ENCODE results near the gene CPA2. TPM values are rescaled to one million over a fixed set of nuclear protein-coding genes. Genes with fewer than 3 reads are reported as not detected.

CPA2 gene
- total RNA-seq, 1 experiment from 2014 or later = not detected

GRCh38 chr7:130266961-130267321 lies 278 bp downstream of the CPA2 start:
- Mint-ChIP-seq H3K4me3 (ENCODE audit: unreplicated experiment) (no peak overlapping the region), H3K9me3 (ENCODE audit: unreplicated experiment) (no peaks in the 10 kb centered on the region), H3K27ac (ENCODE audit: low read depth, unreplicated experiment) (no peak overlapping the region), H3K4me1 (ENCODE audit: insufficient read depth, unreplicated experiment) (no peaks in the 10 kb centered on the region), H3K27me3 (ENCODE audit: insufficient read depth, unreplicated experiment) (no peaks in the 10 kb centered on the region), H3K36me3 (ENCODE audit: insufficient read depth, unreplicated experiment) (no peaks in the 10 kb centered on the region)
- POLR2A ChIA-PET = interaction anchor here (0.7 kb wide), 1 partner anchor 16 kb away, joined by 3 read pairs; no protein-coding TSS in a partner anchor
- no TSS peak for BruUV-seq (replicated peaks)
- DNase-seq (ENCODE audit: unreplicated experiment) = no peak
- intact Hi-C loops (cut with micrococcal nuclease) = no loop called here
- no peak for TF ChIP-seq CTCF (IDR thresholded peaks at IDR 0.05; ENCODE audit: unreplicated experiment)
- CTCF ChIA-PET = no interaction called here

DNA sequence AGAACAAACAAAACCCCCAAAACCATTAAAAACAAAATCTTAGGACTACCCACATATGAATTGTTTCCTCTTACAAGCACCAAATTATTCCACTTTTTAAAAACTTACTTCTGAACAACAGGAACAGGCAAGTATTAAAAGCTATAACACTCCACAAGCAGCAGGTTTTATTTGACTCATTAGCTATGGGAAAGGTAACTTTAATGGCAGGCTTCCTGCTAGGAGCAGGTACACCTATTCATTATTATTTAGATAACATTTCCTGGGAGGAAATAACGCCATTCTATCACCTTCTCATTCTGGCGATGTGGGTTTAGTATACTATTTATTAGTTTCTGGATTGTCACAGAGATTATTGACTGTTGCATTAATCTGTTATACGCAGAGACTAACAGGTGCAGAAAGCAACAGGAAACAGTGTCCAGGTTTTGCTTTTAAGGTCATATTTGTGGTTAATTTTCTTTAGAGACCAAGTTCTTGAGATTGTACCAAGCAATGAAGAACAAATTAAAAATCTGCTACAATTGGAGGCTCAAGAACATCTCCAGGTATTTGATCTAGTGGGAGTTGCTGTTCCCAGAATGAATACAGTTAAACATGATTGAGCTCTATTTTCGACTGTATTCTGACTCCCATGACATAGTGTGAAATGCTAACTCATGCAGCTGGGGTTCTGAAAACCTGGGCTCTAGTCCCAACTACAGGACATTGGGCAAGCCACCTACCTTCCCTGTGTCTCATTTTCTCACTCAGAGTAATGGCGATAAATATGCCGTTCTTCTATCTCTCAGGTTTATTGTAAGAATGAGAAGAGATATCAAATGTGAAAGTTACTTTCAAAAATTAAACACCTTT lies 2.0 kb downstream of the CPA2 start:
- CTCF ChIA-PET = interaction anchor here (0.6 kb wide), 1 partner anchor 22 kb away, joined by 3 read pairs; no protein-coding TSS in a partner anchor
- no peak overlapping the region for H3K27ac Mint-ChIP-seq (ENCODE audit: low read depth, unreplicated experiment)
- no TSS peak for BruUV-seq (replicated peaks)
- no peak for DNase-seq (ENCODE audit: unreplicated experiment)
- H3K36me3 Mint-ChIP-seq (ENCODE audit: insufficient read depth, unreplicated experiment) = no peaks in the 10 kb centered on the region
- intact Hi-C loops (cut with micrococcal nuclease) = no loop called here
- H3K27me3 Mint-ChIP-seq (ENCODE audit: insufficient read depth, unreplicated experiment) = no peaks in the 10 kb centered on the region
- POLR2A ChIA-PET = interaction anchor here (0.6 to 1.0 kb wide), 3 partner anchors 10 to 1161 kb away, joined by 3 read pairs; no protein-coding TSS in a partner anchor
- no peak for TF ChIP-seq CTCF (IDR thresholded peaks at IDR 0.05; ENCODE audit: unreplicated experiment)
- H3K4me1 Mint-ChIP-seq (ENCODE audit: insufficient read depth, unreplicated experiment) = no peaks in the 10 kb centered on the region
- no peak overlapping the region for H3K4me3 Mint-ChIP-seq (ENCODE audit: unreplicated experiment)
- no peaks in the 10 kb centered on the region for H3K9me3 Mint-ChIP-seq (ENCODE audit: unreplicated experiment)

DNA sequence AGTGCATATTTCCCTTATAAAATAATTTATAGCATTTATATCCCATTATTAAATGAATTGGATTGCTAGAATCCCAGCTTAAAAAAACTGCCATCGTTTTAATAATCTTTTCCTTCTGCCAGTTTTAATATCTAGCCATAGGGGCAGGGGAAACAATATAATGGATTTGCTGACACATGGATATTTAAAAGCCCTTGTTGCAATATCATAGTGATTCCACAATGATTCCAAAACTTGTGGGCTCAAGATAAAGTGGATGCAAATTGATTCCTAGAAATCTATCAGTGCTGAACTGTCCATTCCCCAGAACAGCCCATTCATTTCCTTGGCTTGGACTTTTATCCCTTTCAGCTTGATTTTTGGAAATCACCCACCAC lies 2.6 kb downstream of the CPA2 start:
- H3K27me3 Mint-ChIP-seq (ENCODE audit: insufficient read depth, unreplicated experiment) = no peaks in the 10 kb centered on the region
- CTCF ChIA-PET = interaction anchor here (0.6 kb wide), 1 partner anchor 21 kb away, joined by 3 read pairs; no protein-coding TSS in a partner anchor
- no peak for TF ChIP-seq CTCF (IDR thresholded peaks at IDR 0.05; ENCODE audit: unreplicated experiment)

GRCh38 chr7:130270947-130271800 lies 4.5 kb downstream of the CPA2 start:
- no TSS peak for BruUV-seq (replicated peaks)
- TF ChIP-seq CTCF (IDR thresholded peaks at IDR 0.05; ENCODE audit: unreplicated experiment) = no peak
- Mint-ChIP-seq H3K4me3 (ENCODE audit: unreplicated experiment) (no peak overlapping the region), H3K36me3 (ENCODE audit: insufficient read depth, unreplicated experiment) (no peaks in the 10 kb centered on the region), H3K27ac (ENCODE audit: low read depth, unreplicated experiment) (no peak overlapping the region), H3K4me1 (ENCODE audit: insufficient read depth, unreplicated experiment) (peaks cover 12% of the 10 kb centered on the region), H3K27me3 (ENCODE audit: insufficient read depth, unreplicated experiment) (no peaks in the 10 kb centered on the region), H3K9me3 (ENCODE audit: unreplicated experiment) (no peaks in the 10 kb centered on the region)
- no peak for DNase-seq (ENCODE audit: unreplicated experiment)
- POLR2A ChIA-PET = interaction anchor here (0.7 to 3.6 kb wide), 3 partner anchors 22 to 223 kb away, joined by 3 to 17 read pairs (median 5); partner anchors contain the start of genes CPA4 and TMEM209
- CTCF ChIA-PET = no interaction called here
- intact Hi-C loops (cut with micrococcal nuclease) = no loop called here

More for the DNA sequence above, 2.6 kb downstream of the CPA2 start:
- no peak for DNase-seq (ENCODE audit: unreplicated experiment)
- Mint-ChIP-seq H3K9me3 (ENCODE audit: unreplicated experiment) (no peaks in the 10 kb centered on the region), H3K4me3 (ENCODE audit: unreplicated experiment) (no peak overlapping the region), H3K36me3 (ENCODE audit: insufficient read depth, unreplicated experiment) (no peaks in the 10 kb centered on the region), H3K27ac (ENCODE audit: low read depth, unreplicated experiment) (no peak overlapping the region), H3K4me1 (ENCODE audit: insufficient read depth, unreplicated experiment) (no peaks in the 10 kb centered on the region)
- POLR2A ChIA-PET = interaction anchor here (0.8 kb wide), 1 partner anchor 1160 kb away, joined by 3 read pairs; no protein-coding TSS in a partner anchor
- BruUV-seq (replicated peaks) = no TSS peak
- intact Hi-C loops (cut with micrococcal nuclease) = no loop called here

All from MCF 10A (cell line).